ENCODE data around the gene STARD10.

STARD10 gene

GRCh38 chr11:72759468-72759985 lies 34.3 kb downstream of the STARD10 start:
- no peak for DNase-seq

GRCh38 chr11:72758690-72759389 lies 35.0 kb downstream of the STARD10 start:
- DNase-seq: no peak

- peak; percentile 70 for DNase-seq
Measured at GRCh38 chr11:72758304-72758689, 35.5 kb downstream of the STARD10 start.

- no peak for DNase-seq
Measured at GRCh38 chr11:72755713-72756285, 38.0 kb downstream of the STARD10 start.

- DNase-seq: no peak
Measured at GRCh38 chr11:72754544-72755155, 39.2 kb downstream of the STARD10 start.

GRCh38 chr11:72754149-72754543 lies 39.7 kb downstream of the STARD10 start:
- DNase-seq: no peak

- no peak for DNase-seq
Measured at GRCh38 chr11:72753341-72754148, 40.3 kb downstream of the STARD10 start.

- DNase-seq: peak; percentile 93
Measured at GRCh38 chr11:72752088-72752914, 41.5 kb downstream of the STARD10 start, which contains the start of gene ARAP1. Gene ARAP1, minus strand, starts transcription at chr11:72752408. Its CDS starts 25,280 bp downstream, at chr11:72727128.

- no peak for DNase-seq
Measured at GRCh38 chr11:72751116-72752087, 42.4 kb downstream of the STARD10 start.

GRCh38 chr11:72750556-72751115 lies 43.2 kb downstream of the STARD10 start:
- DNase-seq: no peak

- DNase-seq: no peak
Measured at GRCh38 chr11:72750086-72750485, 43.8 kb downstream of the STARD10 start.

GRCh38 chr11:72747289-72747855 lies 46.5 kb downstream of the STARD10 start:
- no peak for DNase-seq

- DNase-seq: no peak
Measured at GRCh38 chr11:72746821-72747220, 47.0 kb downstream of the STARD10 start.

- DNase-seq: no peak
Measured at GRCh38 chr11:72745925-72746550, 47.8 kb downstream of the STARD10 start.

- DNase-seq: no peak
Measured at GRCh38 chr11:72745511-72745910, 48.3 kb downstream of the STARD10 start.

- no peak for DNase-seq
Measured at GRCh38 chr11:72744474-72744873, 49.4 kb downstream of the STARD10 start.

GRCh38 chr11:72743321-72744221 lies 50.3 kb downstream of the STARD10 start:
- DNase-seq: no peak

GRCh38 chr11:72742513-72743320 lies 51.1 kb downstream of the STARD10 start:
- DNase-seq: no peak
